ENCODE data around the gene RAB7A. TPM values are rescaled to one million over a fixed set of nuclear protein-coding genes. Genes with fewer than 3 reads are reported as not detected.
"Not testable (repeated sequence)": the region's sequence is repeated elsewhere in the genome, so short reads cannot be mapped to it uniquely, and the experiment has no call there.

RAB7A gene
- total and polyA plus RNA-seq, 9 donors = 31.5 to 160 (median 141) TPM

DNA sequence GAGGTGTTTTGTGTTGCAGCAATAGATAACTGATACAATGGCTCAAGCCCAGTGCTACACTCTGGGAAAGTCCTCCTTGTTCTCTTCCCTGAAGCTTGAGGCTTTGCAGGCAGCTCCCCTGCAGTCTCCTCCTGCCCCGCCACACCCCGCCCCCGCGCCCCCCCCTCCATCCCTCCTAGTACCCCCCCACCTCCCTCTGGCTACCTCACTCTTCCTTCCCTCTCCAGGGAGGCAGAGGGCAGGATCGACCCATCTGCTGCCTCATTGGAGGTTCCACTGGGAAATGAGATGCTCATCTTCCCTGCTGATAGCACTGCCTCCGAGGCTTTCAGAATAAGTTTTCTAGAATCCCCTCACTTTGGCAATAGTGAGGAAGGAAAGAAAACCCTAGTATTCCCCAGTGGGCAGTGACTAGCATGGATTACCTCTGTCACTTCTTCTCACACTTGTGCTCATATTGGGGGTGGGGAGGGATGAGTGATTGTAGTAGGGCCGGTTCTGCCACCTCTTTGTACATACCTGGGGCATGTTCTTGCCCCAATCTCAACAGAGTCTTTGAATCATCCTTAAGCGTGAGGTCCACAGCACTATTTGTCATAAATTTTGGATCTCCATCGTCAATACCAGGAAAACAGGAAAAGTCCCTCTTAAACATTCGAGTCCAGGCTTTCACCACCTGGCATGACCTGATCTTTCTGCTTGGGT, 16.3 kb upstream of the RAB7A start:
- no peaks in the 10 kb centered on the region for H3K9me3 ChIP-seq (replicated peaks; ENCODE audit: control insufficient read depth, low read depth, low read length)
- H3K27ac ChIP-seq (ENCODE audit: low read length) = no peak overlapping the region
- H3K36me3 ChIP-seq (ENCODE audit: control insufficient read depth, insufficient read depth, low read length) = no peaks in the 10 kb centered on the region
- H3K4me1 ChIP-seq (ENCODE audit: control insufficient read depth, insufficient read depth, low read length) = no peaks in the 10 kb centered on the region
- DNase-seq = no peak
- peaks cover 3% of the 10 kb centered on the region for H3K27me3 ChIP-seq (ENCODE audit: control insufficient read depth, insufficient read depth, low read length)
- 27% methylated on average over 3 of the region's 10 CpGs for WGBS (ENCODE audit: insufficient coverage)
- H3K4me3 ChIP-seq (ENCODE audit: low read length) = no peak overlapping the region

DNA sequence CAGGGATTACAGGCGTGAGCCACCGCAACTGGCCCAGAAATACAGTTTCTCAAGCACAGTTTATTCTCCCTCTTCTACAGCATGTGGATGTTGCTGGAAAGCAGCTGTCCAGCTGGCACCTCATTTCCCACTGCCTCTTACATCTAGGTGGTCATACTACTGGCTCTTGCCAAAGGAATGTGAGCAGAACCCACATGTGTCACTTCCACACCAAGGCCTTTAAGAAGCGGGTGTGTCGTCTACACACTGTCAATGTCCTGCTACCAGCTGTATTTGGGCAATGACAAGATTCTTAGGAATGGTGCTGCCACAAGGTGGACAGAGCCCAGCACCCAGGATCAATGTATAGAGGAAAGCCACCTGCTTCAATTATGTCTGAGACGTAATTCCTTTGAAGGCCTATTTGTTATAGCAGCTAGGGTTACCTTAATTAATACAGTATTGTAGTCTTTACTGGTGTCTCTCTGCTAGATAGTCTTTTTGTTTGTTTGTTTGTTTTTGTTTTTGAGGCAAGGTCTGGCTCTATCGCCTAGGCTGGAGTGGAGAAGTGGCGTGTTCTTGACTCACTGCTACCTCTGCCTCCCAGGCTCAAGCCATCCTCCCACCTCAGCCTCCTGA, 15.1 kb upstream of the RAB7A start:
- Histone ChIP-seq H3K4me3 (ENCODE audit: low read length) (no peak overlapping the region), H3K27ac (ENCODE audit: low read length) (no peak overlapping the region), H3K27me3 (ENCODE audit: control insufficient read depth, insufficient read depth, low read length) (peaks cover 3% of the 10 kb centered on the region), H3K36me3 (ENCODE audit: control insufficient read depth, insufficient read depth, low read length) (no peaks in the 10 kb centered on the region), H3K4me1 (ENCODE audit: control insufficient read depth, insufficient read depth, low read length) (no peaks in the 10 kb centered on the region), H3K9me3 (replicated peaks; ENCODE audit: control insufficient read depth, low read depth, low read length) (no peaks in the 10 kb centered on the region)
- 94% methylated on average over 4 of the region's 7 CpGs for WGBS (ENCODE audit: insufficient coverage)
- DNase-seq = no peak

DNA sequence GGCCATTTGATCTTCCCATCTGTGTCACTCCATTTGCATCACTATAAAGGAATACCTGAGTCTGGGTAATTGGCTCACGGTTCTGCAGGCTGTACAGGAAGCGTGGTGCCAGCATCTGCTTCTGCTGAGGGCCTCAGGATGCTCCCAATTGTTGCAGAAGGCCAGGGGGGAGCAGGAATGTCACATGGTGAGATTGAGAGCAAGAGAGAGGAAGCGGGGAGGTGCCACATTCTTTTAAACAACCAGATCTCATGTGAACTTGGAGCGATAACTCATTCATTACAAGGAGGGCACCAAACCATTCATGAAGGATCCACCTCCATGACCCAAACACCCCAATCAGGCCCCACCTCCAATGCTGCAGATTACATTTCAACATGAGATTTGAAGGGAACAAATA, 13.1 kb upstream of the RAB7A start:
- 100% methylated on average over 1 of the region's 4 CpGs for WGBS (ENCODE audit: insufficient coverage)
- Histone ChIP-seq H3K36me3 (ENCODE audit: control insufficient read depth, insufficient read depth, low read length) (no peaks in the 10 kb centered on the region), H3K4me1 (ENCODE audit: control insufficient read depth, insufficient read depth, low read length) (no peaks in the 10 kb centered on the region), H3K4me3 (ENCODE audit: low read length) (no peak overlapping the region), H3K27ac (ENCODE audit: low read length) (no peak overlapping the region), H3K9me3 (replicated peaks; ENCODE audit: control insufficient read depth, low read depth, low read length) (no peaks in the 10 kb centered on the region), H3K27me3 (ENCODE audit: control insufficient read depth, insufficient read depth, low read length) (peaks cover 4% of the 10 kb centered on the region)
- DNase-seq = no peak

DNA sequence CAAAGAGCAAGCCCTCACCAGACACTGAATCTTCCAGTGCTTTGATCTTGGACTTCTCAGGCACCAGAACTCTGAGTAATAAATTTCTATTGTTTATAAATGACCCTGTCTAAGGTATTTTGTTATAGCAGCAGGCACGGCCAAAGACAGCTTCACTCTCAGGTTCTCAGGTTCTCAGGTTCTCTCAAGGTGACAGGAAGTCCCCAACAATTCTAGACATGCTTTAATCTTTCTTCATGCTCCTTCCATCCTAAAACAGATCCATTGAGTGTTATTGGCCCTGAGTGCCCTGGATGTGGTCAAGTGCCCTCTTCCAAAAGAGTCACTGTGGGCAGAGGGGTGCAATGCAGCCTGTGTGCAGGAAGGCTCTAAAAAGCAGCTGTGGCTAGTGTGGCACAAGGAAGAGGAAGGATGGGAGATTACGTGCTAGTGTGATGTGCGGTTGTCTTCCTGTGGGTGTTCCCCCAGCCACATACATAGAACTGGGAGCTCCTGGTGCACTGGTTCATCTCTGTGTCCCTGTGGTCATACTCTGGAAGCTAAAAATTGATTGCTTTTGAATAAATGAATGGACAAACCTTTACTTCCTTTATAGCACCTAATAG, 11.0 kb upstream of the RAB7A start:
- peak; percentile 28 for DNase-seq
- H3K4me1 ChIP-seq (ENCODE audit: control insufficient read depth, insufficient read depth, low read length) = no peaks in the 10 kb centered on the region
- H3K36me3 ChIP-seq (ENCODE audit: control insufficient read depth, insufficient read depth, low read length) = no peaks in the 10 kb centered on the region
- no peak overlapping the region for H3K4me3 ChIP-seq (ENCODE audit: low read length)
- no peaks in the 10 kb centered on the region for H3K9me3 ChIP-seq (replicated peaks; ENCODE audit: control insufficient read depth, low read depth, low read length)
- peaks cover 8% of the 10 kb centered on the region for H3K27me3 ChIP-seq (ENCODE audit: control insufficient read depth, insufficient read depth, low read length)
- WGBS (ENCODE audit: insufficient coverage) = no CpG with 5 or more reads among the region's 3 CpGs
- H3K27ac ChIP-seq (ENCODE audit: low read length) = no peak overlapping the region

DNA sequence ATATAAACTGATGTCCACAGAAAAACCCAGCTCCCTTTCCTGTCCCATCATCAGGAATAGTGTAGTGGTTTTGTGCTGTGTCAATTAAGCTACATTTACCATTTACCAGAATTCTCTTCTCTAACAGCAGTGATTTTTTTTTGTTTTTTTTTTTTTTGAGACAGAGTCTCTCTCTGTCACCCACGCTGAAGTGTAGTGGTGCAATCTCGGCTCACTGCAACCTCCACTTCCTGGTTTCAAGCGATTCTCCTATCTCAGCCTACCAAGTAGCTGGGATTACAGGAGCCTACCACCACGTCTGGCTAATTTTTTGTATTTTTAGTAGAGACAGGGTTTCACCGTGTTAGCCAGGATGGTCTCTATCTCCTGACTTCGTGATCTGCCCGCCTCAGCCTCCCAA, 7.1 kb upstream of the RAB7A start:
- H3K4me1 ChIP-seq (ENCODE audit: control insufficient read depth, insufficient read depth, low read length); H3K9me3 ChIP-seq (replicated peaks; ENCODE audit: control insufficient read depth, low read depth, low read length); H3K36me3 ChIP-seq (ENCODE audit: control insufficient read depth, insufficient read depth, low read length); H3K27me3 ChIP-seq (ENCODE audit: control insufficient read depth, insufficient read depth, low read length); H3K4me3 ChIP-seq (ENCODE audit: low read length); H3K27ac ChIP-seq (ENCODE audit: low read length); DNase-seq: not testable (repeated sequence)
- WGBS (ENCODE audit: insufficient coverage) = no CpG with 5 or more reads among the region's 7 CpGs

DNA sequence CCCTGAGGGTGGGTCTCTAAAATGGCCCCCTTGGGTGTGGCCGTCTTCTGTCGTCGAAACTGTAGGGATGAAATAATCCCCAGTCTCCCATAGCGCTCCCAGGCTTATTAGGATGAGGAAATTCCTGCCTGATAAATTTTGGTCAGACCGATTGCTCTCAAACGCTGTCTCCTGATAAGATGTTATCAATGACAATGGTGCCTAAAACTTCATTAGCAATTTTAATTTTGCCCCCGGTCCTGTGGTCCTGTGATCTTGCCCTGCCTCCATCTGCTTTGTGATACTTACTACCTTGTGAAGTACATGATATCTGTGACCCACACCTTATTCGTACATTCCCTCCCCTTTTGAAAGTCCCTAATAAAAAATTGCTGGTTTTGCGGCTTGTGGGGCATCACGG, 5.1 kb upstream of the RAB7A start:
- H3K27ac ChIP-seq (ENCODE audit: low read length) = no peak overlapping the region
- peaks cover 9% of the 10 kb centered on the region for H3K27me3 ChIP-seq (ENCODE audit: control insufficient read depth, insufficient read depth, low read length)
- no peaks in the 10 kb centered on the region for H3K9me3 ChIP-seq (replicated peaks; ENCODE audit: control insufficient read depth, low read depth, low read length)
- H3K4me1 ChIP-seq (ENCODE audit: control insufficient read depth, insufficient read depth, low read length) = peaks cover 2% of the 10 kb centered on the region
- no peak for DNase-seq
- H3K36me3 ChIP-seq (ENCODE audit: control insufficient read depth, insufficient read depth, low read length) = no peaks in the 10 kb centered on the region
- H3K4me3 ChIP-seq (ENCODE audit: low read length) = no peak overlapping the region
- 52% methylated on average over 7 of the region's 10 CpGs for WGBS (ENCODE audit: insufficient coverage)

DNA sequence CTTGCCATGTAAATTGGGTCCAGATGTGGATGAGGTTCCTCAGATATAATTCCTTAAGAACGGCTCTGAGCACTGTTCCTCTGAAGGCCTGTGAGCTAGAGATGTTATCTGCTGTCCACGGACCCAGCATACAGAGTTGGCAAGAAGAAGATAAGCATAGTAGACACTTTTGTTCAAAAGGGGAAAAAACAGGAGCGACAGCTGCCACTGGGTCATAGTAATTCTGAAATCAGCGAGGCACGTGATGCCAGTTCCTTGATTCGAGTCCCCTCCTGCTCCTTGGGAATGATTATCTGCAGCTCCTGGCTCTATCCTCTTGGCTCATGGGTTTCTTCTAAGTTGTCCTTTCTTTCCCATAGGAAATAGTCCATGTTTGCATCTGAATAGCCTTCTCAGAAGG, 2.5 kb upstream of the RAB7A start:
- Histone ChIP-seq H3K27ac (ENCODE audit: low read length) (no peak overlapping the region), H3K27me3 (ENCODE audit: control insufficient read depth, insufficient read depth, low read length) (peaks cover 7% of the 10 kb centered on the region), H3K4me3 (ENCODE audit: low read length) (no peak overlapping the region), H3K36me3 (ENCODE audit: control insufficient read depth, insufficient read depth, low read length) (no peaks in the 10 kb centered on the region), H3K9me3 (replicated peaks; ENCODE audit: control insufficient read depth, low read depth, low read length) (no peaks in the 10 kb centered on the region), H3K4me1 (ENCODE audit: control insufficient read depth, insufficient read depth, low read length) (peaks cover 9% of the 10 kb centered on the region)
- DNase-seq = no peak
- WGBS (ENCODE audit: insufficient coverage) = 68% methylated on average over 6 of the region's 6 CpGs

DNA sequence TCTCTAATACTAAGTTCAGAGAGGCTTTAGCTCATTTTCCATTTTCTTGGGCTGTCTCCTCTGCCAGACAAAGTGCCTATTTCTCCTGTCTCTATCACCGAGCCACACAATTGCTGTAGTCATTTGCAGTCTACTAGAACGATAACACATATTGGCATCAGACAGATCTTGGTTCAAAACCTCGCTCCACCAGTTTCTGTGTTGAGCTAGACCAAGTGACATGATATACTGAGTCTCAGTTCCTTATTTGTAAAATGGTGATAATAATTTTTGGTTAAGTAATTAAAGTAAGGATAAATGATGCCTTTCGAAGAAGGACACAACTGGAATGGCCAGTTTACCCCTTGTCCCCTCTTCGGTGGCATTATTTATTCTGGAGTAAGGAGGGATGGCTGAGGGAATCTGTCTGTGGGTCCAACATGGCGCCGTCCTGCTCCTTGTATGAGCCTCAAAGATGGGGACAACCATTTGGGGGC, 398 bp upstream of the RAB7A start:
- Histone ChIP-seq H3K36me3 (ENCODE audit: control insufficient read depth, insufficient read depth, low read length) (no peaks in the 10 kb centered on the region), H3K9me3 (replicated peaks; ENCODE audit: control insufficient read depth, low read depth, low read length) (no peaks in the 10 kb centered on the region), H3K27ac (ENCODE audit: low read length) (peak overlapping the region; percentile 82), H3K4me3 (ENCODE audit: low read length) (no peak overlapping the region), H3K4me1 (ENCODE audit: control insufficient read depth, insufficient read depth, low read length) (peaks cover 11% of the 10 kb centered on the region), H3K27me3 (ENCODE audit: control insufficient read depth, insufficient read depth, low read length) (peaks cover 5% of the 10 kb centered on the region)
- DNase-seq = no peak
- 38% methylated on average over 5 of the region's 7 CpGs for WGBS (ENCODE audit: insufficient coverage)

DNA sequence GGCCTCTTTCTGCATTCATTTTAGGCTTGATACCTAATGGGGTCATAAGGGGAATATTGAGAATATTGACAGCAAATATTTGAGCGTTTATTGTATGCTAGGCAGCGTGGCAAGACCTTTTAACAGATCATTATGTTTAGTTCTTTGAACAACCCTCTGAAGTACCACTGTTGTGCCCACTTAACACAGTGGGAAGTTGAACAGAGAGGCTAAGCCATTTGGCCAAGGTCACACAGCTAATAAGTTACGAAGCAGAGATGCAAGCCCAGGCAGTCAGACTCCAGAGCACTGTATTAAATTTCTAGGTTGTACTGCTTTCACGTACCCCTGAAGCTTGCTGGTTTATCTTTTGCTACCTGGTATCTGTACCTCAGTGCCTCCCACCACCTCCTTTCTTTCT, 1.1 kb downstream of the RAB7A start:
- Histone ChIP-seq H3K27me3 (ENCODE audit: control insufficient read depth, insufficient read depth, low read length) (no peaks in the 10 kb centered on the region), H3K36me3 (ENCODE audit: control insufficient read depth, insufficient read depth, low read length) (no peaks in the 10 kb centered on the region), H3K4me3 (ENCODE audit: low read length) (peak overlapping the region; percentile 98), H3K4me1 (ENCODE audit: control insufficient read depth, insufficient read depth, low read length) (peaks cover 19% of the 10 kb centered on the region), H3K27ac (ENCODE audit: low read length) (peak overlapping the region; percentile 93), H3K9me3 (replicated peaks; ENCODE audit: control insufficient read depth, low read depth, low read length) (no peaks in the 10 kb centered on the region)
- no peak for DNase-seq
- WGBS (ENCODE audit: insufficient coverage) = no CpG with 5 or more reads among the region's 4 CpGs

DNA sequence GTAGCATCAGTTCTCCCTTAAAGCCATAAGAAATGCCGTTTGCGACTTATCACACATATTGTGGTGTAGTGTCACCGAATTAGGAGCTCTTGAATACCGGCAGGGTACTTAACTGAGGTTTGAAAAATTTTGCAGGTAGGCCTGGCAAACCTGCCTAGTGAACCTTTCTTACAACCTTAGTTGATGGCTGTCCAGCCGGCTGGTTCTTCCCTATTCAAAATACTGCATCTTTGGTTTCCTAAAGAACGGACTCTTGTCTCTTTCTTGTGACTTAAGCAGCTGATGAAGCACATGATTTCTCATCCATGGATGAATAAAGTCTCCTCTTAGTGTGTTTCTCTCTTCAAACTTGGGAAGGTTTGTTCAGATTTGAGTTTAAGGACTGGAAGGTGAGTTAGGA, 1.5 kb downstream of the RAB7A start:
- WGBS (ENCODE audit: insufficient coverage) = 52% methylated on average over 5 of the region's 6 CpGs
- DNase-seq = no peak
- Histone ChIP-seq H3K27me3 (ENCODE audit: control insufficient read depth, insufficient read depth, low read length) (no peaks in the 10 kb centered on the region), H3K4me3 (ENCODE audit: low read length) (peak overlapping the region; percentile 98), H3K9me3 (replicated peaks; ENCODE audit: control insufficient read depth, low read depth, low read length) (no peaks in the 10 kb centered on the region), H3K4me1 (ENCODE audit: control insufficient read depth, insufficient read depth, low read length) (peaks cover 19% of the 10 kb centered on the region), H3K27ac (ENCODE audit: low read length) (peak overlapping the region; percentile 11), H3K36me3 (ENCODE audit: control insufficient read depth, insufficient read depth, low read length) (no peaks in the 10 kb centered on the region)

Measured in muscle of leg (tissue), 11 donors.